ENCODE results near the gene NRDC. TPM values are rescaled to one million over a fixed set of nuclear protein-coding genes. Genes with fewer than 3 reads are reported as not detected.
"Not testable (repeated sequence)": the region's sequence is repeated elsewhere in the genome, so short reads cannot be mapped to it uniquely, and the experiment has no call there.

The NRDC gene
- total RNA-seq, 1 experiment from 2014 or later = 71.9 TPM

- DNase-seq (ENCODE audit: low read depth) = no peak
Observed at GRCh38 chr1:51847294-51847920, 31.1 kb downstream of the NRDC start.

- DNase-seq (ENCODE audit: low read depth) = no peak
Observed at GRCh38 chr1:51843948-51844347, 34.6 kb downstream of the NRDC start.

DNA sequence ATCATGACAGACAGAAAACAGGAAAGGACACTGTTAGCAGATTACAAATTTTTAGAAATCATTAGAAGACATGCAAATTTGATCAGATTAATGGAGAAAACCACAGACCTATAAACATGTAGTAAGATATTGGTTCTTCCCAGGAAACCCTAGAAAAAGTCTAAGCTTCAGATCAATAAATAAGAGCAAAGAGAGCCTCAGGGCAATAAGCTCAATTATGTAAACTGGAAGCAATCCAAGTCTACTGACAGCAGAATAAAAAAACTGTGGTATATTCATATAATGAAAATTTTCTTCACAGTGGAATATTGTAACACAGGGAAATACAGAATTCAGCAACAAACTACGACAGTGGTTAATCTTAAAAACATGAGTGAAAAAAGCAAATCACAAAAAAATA lies 36.3 kb downstream of the NRDC start:
- DNase-seq (ENCODE audit: low read depth) = no peak

DNA sequence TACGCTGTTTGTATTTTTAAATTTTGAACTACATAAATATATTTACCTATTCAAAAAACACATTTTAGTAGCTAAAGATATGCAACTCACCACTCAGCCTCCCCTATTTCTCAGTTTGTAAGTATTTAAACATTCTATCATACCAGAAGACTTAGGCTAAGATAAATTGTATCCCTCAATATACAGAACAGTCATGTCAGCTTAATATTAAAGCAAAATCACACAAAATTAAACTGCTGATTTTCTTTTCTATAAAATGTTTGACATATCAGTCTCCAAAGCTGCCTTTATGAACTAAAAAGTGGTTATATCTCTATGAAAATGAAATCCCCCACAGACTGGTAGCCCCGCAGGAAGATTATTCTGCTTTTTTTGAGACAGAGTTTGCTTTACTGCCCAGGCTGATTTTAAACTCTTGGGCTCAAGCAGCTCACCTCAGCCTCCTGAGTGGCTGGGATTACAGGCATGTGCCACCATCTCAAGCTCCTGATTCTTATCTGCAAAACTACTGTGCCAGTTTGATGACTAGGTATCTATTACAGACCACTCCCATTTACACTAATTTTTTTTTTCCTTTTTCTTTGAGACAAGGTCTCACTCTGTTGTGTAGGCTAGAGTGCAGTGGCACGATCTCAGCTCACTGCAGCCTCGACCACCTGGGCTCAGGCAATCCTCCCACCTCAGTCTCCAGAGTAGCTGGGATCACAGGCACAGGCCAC lies 37.6 kb downstream of the NRDC start:
- no peak for DNase-seq (ENCODE audit: low read depth)

DNA sequence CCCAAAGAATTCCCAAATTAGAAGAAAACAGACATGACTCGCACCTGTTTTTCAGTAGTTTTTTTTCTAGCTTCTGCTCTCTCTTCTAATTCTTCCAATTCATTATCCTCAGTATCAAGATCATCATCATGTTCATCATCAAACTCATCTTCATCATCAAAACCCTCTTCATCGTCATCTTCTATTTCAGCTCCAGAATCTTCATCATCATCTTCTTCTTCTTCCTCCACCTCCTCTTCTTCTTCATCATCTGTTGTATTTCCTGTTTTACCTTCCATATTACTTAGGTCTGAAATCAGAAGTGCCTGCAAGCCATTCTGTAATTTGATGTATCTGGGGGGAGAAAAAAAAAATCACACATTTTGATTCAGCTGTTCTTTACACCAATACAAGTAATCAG lies 38.3 kb downstream of the NRDC start:
- no peak for DNase-seq (ENCODE audit: low read depth)

DNA sequence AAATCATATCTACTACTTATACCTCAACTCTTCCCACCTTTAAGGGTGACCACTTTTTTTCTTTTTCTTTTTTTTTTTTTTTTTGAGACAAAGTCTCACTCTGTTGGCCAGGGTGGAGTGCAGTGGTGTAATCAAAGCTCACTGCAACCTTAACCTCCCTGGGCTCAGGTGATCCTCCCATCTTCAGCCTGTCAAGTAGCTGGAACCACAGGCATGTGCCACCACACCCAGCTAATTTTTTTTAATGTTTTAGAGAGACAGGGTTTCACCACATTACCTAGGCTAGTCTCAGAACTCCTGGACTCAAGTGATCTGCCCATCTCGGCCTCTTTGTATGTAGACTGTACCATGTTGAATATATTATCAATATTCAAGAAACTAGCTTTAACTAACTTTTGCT lies 39.4 kb downstream of the NRDC start:
- DNase-seq (ENCODE audit: low read depth) = no peak

DNA sequence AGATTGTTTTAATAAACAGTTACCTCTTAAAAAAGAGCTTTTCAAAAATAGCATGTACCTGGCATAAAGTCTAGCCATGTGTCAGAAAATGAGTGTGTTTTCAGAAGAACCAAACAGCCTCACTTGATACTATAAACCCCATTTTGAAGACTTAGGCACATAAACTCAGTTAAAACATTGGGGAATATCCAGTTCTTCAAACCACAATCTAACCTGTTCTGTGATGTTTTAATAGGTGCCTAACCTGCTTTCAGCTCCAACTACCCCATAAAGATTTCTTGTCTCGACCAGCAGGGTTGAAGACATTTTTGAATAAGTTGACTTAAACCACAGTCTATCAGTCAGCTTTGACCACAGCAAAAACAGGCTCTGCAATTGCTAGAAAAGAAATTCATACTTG lies 41.3 kb downstream of the NRDC start:
- DNase-seq (ENCODE audit: low read depth) = no peak

DNA sequence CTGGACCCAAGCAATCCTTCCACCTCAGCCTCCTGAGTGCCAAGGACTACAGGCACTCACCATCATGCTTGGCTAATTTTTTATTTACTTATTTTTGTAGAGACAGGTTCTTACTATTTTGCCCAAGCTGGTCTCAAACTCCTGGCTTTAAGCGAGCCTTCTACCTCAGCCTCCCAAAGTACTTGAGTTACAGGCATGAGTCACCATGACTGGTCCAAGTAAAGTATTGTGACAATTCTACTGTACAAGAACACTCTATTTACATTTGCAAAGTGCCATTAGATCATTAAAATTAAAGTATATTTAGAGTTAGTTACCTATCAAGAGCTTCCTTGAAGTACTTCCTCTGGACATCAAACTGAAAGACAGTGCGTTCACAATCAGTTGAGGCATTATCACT lies 44.8 kb downstream of the NRDC start:
- peak; percentile 17 for DNase-seq (ENCODE audit: low read depth)

GRCh38 chr1:51829058-51829457 lies 49.5 kb downstream of the NRDC start:
- DNase-seq (ENCODE audit: low read depth) = no peak

- no peak for DNase-seq (ENCODE audit: low read depth)
Observed at GRCh38 chr1:51819810-51820209, 58.7 kb downstream of the NRDC start.

- DNase-seq (ENCODE audit: low read depth) = not testable (repeated sequence)
Observed at GRCh38 chr1:51819021-51819420, 59.5 kb downstream of the NRDC start.

DNA sequence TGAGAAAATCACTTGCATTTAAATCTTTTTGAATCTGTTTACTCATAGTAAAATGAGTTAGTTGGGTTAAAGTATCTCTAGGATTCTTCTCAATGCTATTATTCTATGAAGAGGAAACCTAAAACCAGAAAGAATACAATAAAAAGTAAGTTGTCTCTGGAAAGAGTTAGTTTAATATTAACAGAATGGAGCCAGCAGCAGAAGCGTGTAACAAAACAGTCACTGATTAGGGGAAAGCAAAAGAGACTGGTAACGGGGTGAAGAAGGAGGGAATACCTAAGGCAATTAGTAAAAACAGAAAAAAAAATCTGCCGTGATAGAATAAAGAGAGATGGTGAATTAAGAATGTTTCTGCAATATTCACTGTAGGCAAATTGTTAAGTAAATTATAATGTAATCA lies 60.0 kb downstream of the NRDC start:
- no peak for DNase-seq (ENCODE audit: low read depth)

DNA sequence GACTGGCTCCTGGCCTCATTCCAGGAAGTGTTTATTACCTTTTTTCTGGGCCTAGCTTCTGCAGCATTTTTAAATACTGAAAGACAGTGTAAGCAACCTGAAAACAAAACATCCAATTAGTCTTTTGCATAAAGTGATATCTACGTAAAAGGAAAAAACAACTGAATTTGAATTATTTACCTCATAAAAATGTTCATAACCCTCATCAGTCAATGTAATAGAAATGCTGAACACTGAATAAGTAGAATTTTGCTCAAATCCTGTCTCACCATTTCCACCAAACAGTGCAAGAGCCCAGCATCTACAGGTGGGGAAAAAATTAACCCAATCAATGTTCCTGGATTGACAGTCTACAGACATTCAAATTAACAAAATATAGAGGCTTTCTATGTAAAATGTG lies 64.0 kb downstream of the NRDC start:
- DNase-seq (ENCODE audit: low read depth) = no peak

DNA sequence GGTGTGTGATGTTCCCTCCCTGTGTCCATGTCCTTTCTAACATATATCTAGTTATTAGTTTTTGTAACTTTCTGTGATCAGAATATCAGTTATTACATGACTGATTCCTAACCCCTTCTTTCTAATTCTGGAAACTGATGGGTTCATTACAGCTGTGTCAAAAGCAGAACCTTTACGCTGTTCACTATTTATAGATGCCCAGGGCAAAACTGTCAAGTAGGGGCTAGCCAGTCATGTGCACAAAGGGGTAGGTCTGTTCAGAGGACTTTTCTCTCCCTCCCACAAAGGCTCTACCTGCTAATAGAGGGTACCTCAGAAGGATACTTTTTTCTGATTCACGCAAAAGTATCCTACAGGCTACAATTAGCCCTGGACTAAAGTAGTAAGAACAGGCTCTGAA lies 79.2 kb downstream of the NRDC start:
- DNase-seq (ENCODE audit: low read depth) = no peak

DNA sequence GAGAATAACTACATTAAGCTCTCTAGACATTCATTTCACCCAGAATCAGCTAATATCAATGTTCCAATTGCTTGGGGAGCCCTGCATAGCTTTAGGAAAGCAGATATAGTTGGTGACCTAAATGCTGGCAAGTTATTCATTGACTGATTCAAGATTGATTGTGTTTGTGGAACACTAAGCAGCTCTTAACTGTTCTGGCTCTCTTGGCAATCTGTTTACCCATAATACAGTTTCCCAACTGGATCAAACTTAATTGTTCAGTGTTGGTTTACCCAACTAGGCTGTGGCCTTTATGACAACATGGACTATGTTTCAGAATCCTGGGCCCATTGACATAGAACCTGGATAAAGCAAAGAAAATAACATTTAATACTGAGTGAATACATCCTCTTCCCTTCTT lies 83.7 kb downstream of the NRDC start:
- DNase-seq (ENCODE audit: low read depth) = no peak

GRCh38 chr1:51794260-51794659 lies 84.3 kb downstream of the NRDC start:
- DNase-seq (ENCODE audit: low read depth) = no peak

- DNase-seq (ENCODE audit: low read depth) = peak; percentile 31
Observed at GRCh38 chr1:51792864-51793263, 85.7 kb downstream of the NRDC start.

- no peak for DNase-seq (ENCODE audit: low read depth)
Observed at GRCh38 chr1:51791888-51792287, 86.6 kb downstream of the NRDC start.

DNA sequence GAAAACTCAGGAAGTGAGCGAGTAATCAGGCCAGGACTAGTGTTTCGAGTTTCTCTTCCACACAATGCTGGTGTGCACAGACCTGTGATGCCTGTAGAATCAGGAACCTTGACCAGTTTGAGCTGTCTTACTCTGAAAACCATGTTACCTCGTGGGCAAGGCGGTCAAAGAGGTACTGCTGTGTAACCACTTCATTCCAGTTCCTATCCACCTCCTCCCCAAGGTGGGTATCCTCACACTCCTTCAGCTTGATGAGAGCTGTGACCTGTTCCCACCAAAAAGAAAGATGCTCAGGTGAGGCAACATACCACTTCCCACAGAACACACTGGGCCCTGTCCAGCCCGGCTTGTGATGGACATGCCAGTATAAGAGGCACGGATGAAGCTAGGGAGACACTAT lies 88.1 kb downstream of the NRDC start:
- no peak for DNase-seq (ENCODE audit: low read depth)

DNA sequence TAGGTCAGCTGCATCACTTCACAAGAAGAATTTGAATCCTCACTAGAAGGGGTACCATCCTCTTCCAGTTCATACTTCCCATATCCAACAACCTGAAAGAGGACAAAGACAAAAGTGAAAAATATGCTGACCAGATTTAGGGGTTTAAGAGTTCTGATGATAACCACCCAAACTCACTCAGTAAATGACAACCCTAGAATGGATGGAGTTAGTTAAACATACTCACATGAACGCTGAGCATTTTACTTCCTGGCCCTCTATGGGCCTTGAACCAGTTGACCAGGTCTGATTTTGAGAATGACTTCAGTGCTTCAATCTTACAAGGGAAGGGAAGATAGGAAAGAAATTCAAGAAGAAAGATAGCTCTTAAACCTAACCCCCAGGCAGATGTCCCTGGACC lies 89.2 kb downstream of the NRDC start:
- no peak for DNase-seq (ENCODE audit: low read depth)

DNA sequence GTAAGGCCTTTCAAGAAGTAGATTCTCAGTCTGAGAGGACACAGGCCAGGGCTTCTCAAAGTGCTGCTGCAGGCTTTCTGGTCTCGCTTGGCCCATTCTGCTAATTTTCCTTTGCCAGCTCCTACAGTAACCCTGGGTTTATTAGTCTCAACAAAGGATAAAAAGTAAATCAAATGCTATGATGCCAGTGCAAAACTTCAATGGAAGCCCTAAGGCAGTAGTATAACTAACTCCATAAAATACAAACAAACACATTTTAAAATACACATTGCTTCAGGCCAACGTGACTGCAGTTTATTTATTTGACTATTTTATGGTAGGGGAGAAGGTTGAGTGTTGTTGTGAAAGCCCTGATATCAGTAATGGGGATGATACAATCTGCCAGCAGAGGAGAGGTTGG lies 89.6 kb downstream of the NRDC start:
- DNase-seq (ENCODE audit: low read depth) = no peak

DNA sequence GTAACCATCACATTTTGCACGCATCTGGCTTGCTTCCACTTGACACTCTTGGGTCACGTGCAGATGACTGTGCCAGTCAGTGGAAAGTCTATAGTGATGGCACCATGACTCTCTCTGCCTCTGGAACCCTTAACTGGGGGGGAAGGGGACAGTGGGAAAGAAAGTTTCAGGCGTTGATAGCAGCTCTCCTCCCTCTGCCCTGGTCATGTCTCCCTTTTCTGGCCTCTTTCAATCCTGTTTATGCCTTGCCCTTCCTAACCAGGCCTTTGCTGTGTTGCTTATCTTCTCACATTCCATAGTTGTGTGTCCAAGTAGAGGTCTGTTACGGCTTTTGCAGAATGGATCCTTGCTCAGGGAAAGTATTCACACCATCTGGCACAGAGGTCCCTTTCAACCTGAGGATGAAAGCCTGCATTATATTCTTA lies 93.5 kb downstream of the NRDC start:
- peak; percentile 49 for DNase-seq (ENCODE audit: low read depth)

GRCh38 chr1:51780927-51781326 lies 97.6 kb downstream of the NRDC start:
- DNase-seq (ENCODE audit: low read depth) = no peak

DNA sequence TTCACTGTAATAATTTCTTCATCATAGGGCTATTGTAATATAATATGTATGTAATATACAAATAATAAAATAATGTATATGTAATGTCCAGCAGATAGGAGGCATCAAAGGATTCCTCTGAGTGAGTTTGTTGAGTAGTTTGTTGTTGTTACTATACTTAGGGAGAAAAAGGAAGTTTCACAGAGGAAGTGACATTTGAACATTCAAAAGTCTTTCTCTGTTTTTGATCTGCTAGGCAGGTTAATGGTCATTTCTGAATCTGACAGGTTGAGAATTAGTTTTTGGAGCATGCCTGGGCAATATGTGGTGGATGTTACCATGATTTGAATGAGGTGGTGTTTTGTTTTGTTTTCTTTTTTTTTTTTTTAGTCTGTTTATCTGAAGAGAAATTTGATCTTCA lies 102.1 kb downstream of the NRDC start:
- DNase-seq (ENCODE audit: low read depth) = no peak

All from RPMI7951 (cell line).